ENCODE data around the gene UNC50.
A peak's percentile ranks its signal among the peaks of the same experiment; 100 is the strongest.

Gene UNC50, protein sequence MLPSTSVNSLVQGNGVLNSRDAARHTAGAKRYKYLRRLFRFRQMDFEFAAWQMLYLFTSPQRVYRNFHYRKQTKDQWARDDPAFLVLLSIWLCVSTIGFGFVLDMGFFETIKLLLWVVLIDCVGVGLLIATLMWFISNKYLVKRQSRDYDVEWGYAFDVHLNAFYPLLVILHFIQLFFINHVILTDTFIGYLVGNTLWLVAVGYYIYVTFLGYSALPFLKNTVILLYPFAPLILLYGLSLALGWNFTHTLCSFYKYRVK

DNA sequence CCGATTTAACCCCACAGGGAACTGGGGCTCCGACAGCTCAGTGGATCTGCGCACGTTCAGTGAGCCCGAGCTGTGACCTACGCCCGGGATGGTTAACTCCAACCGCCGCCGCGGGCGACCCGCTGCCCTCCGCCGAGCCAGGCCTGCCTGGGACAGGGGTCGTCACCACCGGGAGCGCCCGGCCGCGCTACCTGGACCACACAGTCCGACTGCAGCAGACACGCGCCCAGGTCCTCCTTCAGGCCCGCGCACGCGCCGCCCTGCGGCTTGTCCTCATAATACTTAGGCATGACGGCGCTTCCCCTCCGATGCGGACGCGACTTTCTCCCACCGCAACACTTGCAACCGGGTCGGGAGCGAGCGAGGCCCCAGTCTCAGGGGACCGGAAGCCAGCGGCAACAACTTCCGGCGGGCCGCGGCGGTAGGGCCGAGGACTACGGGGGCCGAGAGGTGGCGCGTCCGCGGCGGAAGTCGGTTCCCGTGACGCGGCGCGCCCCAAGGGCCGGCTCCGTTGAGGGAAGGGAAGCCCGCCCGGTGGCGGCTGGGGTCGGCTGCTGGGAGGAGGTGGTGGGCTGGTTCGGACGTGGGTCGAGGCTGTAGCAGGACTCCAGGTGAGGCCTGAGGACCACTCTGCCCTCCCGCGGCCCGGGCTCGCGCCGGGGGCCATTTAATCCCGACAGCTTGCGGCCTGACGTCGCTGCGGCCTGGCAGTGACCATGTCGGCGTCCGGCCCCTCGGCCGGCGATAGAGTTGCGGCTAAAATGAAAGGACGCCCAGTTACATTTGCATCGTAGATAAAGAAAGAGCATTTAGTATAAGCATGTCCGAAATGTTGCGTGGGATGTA, at the start of gene UNC50, which contains the start of gene COA5:
Gene UNC50, plus strand, starts transcription at position 474 of the 846 bp plus-strand sequence. CDS start 1,171 bp downstream, outside the sequence.
Gene COA5, minus strand, starts transcription at position 397 of the 846 bp plus-strand sequence. Its CDS starts 107 bp downstream, at position 290.
- DNase-seq (ENCODE audit: low spot score) = peak; percentile 93

DNA sequence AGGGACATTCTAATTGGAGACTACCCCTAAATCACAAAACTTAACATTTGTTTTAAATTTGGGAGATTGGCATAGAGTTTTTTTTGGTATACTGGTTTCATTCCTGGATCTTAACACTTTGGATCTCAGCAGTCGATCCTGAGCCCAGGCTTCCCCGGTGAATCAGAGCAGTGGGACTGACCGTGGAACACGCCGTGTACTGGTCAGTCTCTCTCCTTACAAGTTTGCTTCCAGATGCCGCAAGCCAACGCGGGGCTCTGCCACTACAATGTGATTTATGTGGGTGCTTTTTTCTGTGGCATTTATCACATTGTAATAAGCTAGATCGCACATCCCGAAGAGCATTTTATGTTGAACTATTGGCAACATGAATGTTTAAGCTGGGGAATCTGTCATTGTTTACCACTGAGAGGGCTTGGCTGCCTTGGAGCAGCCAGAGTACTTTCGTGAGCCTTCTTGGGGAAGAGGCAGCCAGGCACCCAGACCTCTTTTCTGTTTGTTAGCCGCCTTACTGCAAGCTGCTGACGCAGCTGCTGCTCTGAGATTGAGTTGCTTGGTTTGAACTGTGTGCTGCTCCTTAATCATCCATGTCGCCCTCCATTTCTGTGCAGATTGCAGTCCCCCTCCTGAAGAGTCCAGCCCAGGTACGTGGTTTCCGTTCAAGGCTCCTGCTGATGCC, 49.4 kb upstream of the UNC50 start:
- no peak for DNase-seq (ENCODE audit: low spot score)

- DNase-seq (ENCODE audit: low spot score) = no peak
These were observed 48.8 kb upstream of the UNC50 start for GRCh38 chr2:98559581-98559980.

- no peak for DNase-seq (ENCODE audit: low spot score)
These were observed 48.1 kb upstream of the UNC50 start for GRCh38 chr2:98560256-98560771.

- no peak for DNase-seq (ENCODE audit: low spot score)
These were observed 47.4 kb upstream of the UNC50 start for GRCh38 chr2:98561018-98561417.

DNA sequence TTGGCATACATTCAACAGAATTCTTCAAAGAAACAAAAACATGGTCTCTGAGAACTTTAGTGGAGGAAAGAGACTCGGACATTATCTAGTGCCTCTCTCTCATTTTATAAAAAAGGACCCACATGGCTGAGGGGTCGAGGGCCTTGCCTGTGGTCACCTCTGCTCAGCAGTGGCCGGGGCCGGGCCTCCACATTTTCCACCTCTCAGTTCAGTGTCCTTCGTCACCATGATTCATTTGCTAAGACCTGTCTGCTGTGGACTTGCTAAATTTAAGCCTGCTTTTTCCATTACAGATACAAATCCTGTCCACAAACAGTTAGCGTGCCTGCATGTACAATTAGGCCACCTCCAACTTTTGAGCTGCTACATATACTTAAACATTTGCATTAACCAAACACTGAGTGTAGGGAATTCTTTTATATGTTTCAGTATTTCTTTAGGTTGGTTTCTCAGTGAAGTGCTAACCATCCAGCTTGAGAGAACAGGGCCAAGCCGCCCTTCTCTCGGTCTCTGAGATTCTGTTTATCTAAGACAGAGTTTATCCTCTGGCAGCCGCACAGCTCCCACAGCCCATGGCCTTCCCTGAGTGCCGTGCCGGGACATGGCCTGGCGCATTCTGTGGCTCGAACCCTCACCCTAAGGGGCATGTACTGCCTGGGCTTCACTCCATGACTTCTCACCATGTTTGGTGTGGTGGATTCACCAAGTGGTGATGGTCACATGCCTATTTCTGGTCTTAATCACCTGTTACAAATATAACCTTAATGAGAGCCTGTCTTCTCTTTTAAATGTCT, 46.3 kb upstream of the UNC50 start:
- DNase-seq (ENCODE audit: low spot score) = no peak

- DNase-seq (ENCODE audit: low spot score) = no peak
These were observed 45.0 kb upstream of the UNC50 start for GRCh38 chr2:98563394-98563793.

DNA sequence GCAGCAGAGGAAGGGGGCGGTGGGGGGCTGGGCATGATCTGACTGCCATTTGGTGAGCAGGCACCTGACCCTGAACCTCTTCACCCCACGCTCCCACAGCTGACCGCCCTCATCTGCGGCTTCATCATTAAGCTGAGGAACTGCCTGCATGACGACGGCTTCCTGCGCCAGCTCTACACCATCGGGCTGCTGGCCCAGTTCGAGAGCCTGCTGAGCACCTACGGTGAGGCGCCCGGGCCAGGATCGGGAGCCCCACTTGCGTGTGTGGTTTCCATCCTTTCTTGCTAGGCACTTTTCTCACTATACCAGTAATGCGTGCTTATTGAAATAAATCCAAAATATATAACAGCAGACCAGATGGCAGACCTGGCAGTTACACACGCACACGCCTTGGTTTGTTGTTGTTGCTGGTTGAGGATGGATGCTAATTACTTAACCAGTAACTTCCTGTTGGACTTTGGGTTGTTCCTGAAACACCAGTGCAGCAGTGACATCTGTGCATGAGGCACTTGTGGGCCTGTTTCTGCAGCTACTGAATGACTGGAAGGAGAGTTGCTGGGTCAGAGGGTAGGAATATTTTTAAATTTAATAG, 43.8 kb upstream of the UNC50 start:
- no peak for DNase-seq (ENCODE audit: low spot score)

GRCh38 chr2:98565286-98565860, 43.0 kb upstream of the UNC50 start:
- DNase-seq (ENCODE audit: low spot score) = no peak

- DNase-seq (ENCODE audit: low spot score) = no peak
These were observed 42.4 kb upstream of the UNC50 start for GRCh38 chr2:98565941-98566340.

DNA sequence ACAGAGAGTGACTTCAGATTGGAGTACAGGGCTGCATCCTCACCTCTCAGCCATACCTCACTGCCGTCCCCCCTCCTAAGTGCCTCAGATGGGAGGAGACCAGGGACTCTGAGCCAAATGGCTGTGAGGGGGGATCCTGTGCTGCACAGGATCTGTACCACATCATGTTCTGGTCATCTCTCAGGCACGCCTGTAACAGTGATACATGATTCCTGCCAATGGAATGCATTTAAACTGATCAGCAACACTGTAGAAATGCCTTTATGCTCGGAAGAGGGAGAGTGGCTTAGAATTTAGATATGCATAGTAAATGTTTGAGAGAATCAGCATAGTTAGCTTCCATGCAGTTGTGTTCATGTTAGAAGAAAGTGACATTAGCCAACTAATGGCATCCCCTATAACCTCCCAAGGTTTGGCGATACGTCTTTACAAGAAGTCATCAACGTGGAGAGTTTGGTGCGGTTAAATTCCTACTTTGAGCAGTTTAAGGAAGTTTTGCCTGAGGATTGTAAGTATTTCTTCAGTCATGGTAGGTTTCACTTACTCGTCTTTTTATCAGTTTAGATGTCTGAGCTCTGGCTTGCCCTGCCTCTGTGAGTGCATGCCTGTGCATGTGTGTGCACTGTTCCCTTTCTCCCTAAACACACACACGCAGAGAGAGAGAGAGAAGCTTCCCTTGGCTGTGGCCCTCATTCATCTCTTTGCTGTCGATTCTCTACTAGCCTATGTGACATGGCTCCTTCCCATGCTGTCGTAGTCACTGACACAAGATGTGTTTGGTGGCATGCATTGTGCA, 40.0 kb upstream of the UNC50 start:
- no peak for DNase-seq (ENCODE audit: low spot score)

- peak; percentile 71 for DNase-seq (ENCODE audit: low spot score)
These were observed 39.1 kb upstream of the UNC50 start for GRCh38 chr2:98569197-98569793.

GRCh38 chr2:98569915-98570314, 38.5 kb upstream of the UNC50 start:
- DNase-seq (ENCODE audit: low spot score) = no peak

GRCh38 chr2:98570356-98570755, 38.0 kb upstream of the UNC50 start:
- no peak for DNase-seq (ENCODE audit: low spot score)

DNA sequence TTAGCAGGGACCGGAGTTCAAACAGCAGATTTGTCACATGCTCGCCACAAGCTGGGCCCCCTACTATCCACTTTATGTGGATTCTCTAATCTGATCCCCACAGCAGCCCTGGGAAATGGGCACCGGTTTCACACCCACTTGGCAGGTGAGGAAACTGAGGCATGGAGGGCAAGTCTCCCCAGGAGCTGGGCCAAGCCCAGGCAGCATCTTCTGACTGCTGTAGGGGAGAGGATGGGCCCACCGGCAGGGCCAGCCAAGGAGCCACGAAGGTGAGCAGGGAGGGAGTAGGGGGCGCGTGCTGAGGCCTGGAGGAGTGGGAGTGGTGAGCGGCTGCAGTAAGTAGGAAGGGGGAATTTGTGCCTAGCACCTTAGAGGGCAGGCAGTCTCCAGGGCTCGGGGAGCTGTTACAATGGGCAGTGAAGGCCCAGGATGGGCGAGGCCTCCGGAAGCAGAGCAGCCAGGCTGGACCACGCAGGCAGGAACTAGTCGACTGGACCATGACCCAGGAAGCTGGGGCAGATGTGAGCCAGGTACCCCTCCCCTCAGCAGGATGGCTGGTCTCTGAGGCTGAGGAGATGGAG, 37.2 kb upstream of the UNC50 start:
- no peak for DNase-seq (ENCODE audit: low spot score)

- DNase-seq (ENCODE audit: low spot score) = no peak
These were observed 36.6 kb upstream of the UNC50 start for GRCh38 chr2:98571796-98572195.

DNA sequence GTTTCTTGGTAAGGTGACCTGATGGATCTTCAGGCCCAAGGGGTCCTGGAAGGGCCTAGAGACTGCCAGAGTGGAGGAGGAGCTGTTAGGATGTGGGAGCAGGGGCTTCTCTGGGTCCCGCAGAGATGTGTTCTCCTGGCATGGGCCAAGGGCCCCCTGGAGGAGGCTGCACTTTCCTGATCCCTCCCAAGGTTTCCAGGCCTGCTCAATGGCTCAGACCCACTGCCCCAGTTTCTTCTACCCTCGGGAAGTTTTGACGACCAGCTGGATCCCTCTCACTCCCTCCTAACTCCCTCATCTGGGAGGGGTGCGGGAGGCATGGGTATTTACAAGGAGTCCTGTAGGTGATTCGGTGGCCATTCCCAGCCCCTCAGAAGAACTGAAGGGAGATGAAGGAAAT, 36.2 kb upstream of the UNC50 start:
- no peak for DNase-seq (ENCODE audit: low spot score)

- no peak for DNase-seq (ENCODE audit: low spot score)
These were observed 35.7 kb upstream of the UNC50 start for GRCh38 chr2:98572676-98573075.

- DNase-seq (ENCODE audit: low spot score) = no peak
These were observed 35.0 kb upstream of the UNC50 start for GRCh38 chr2:98573426-98573825.
